OCI-LY3 (cell line): ENCODE results near the gene TMC6.

Experiments
- EZH2phosphoT487 ChIP-seq: fragments of 200-600 bp; shearing (Covaris generic); IDR thresholded peaks from 2 replicates; pipeline ENCODE4 v1.6.1; 2018; ENCODE audit warnings: antibody characterized with exemption, mixed run types, low read depth
- TF ChIP-seq, protein P1 (sequence below): fragments of 200-600, 300-600 bp; sonication (generic); IDR thresholded peaks from 2 replicates; pipeline ENCODE4 v1.5.1; 2014; ENCODE audit warnings: antibody characterized with exemption, low read length, low read depth

DNA sequence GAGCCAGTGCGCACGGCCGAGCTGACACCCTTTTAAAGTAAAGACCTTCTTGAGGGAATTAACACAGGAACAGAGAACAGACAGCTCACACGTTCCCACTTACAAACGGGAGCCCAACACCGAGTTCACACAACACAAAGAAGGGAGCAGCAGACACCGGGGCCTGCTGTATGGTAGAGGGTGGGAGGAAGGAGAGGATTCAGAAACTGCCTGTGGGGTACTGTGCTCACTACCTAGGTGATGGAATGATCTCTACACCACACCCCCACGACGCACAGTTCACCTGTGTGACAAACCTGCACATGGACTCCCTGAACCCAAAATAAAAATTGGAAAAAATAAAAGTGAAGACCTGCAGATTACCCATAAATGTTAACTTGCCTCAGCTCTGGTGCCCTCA lies 32.5 kb downstream of the TMC6 start:
- TF ChIP-seq, protein P1, sequence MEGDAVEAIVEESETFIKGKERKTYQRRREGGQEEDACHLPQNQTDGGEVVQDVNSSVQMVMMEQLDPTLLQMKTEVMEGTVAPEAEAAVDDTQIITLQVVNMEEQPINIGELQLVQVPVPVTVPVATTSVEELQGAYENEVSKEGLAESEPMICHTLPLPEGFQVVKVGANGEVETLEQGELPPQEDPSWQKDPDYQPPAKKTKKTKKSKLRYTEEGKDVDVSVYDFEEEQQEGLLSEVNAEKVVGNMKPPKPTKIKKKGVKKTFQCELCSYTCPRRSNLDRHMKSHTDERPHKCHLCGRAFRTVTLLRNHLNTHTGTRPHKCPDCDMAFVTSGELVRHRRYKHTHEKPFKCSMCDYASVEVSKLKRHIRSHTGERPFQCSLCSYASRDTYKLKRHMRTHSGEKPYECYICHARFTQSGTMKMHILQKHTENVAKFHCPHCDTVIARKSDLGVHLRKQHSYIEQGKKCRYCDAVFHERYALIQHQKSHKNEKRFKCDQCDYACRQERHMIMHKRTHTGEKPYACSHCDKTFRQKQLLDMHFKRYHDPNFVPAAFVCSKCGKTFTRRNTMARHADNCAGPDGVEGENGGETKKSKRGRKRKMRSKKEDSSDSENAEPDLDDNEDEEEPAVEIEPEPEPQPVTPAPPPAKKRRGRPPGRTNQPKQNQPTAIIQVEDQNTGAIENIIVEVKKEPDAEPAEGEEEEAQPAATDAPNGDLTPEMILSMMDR: no peak
- no peak for TF ChIP-seq EZH2phosphoT487
